SKM-1 (cell line): ENCODE data around the gene DLX3.

Source experiments
- DNase-seq: peaks from one replicate; lab custom pipeline; 2025; ENCODE audit not compliant: unreplicated experiment; lab: John Stamatoyannopoulos, UW

The DLX3 gene

GRCh38 chr17:49959183-49959935 is 35.7 kb downstream of the DLX3 start:
- peak; percentile 42 for DNase-seq

GRCh38 chr17:49958723-49959122 is 36.3 kb downstream of the DLX3 start:
- DNase-seq: no peak

- no peak for DNase-seq
These were observed 37.7 kb downstream of the DLX3 start for GRCh38 chr17:49957350-49957749.

GRCh38 chr17:49956780-49957179 is 38.2 kb downstream of the DLX3 start:
- DNase-seq: no peak

- no peak for DNase-seq
These were observed 39.9 kb downstream of the DLX3 start for GRCh38 chr17:49955157-49955556.

GRCh38 chr17:49952912-49953497 is 42.0 kb downstream of the DLX3 start:
- DNase-seq: no peak

GRCh38 chr17:49952209-49952911 is 42.7 kb downstream of the DLX3 start:
- peak; percentile 42 for DNase-seq

GRCh38 chr17:49951362-49952082 is 43.5 kb downstream of the DLX3 start:
- DNase-seq: no peak

- no peak for DNase-seq
These were observed 45.4 kb downstream of the DLX3 start for GRCh38 chr17:49949634-49950033.

- DNase-seq: no peak
These were observed 48.0 kb downstream of the DLX3 start for GRCh38 chr17:49946964-49947584.

GRCh38 chr17:49946208-49946607 is 48.8 kb downstream of the DLX3 start:
- DNase-seq: no peak

- no peak for DNase-seq
These were observed 50.7 kb downstream of the DLX3 start for GRCh38 chr17:49944273-49944870.

GRCh38 chr17:49942947-49943346 is 52.1 kb downstream of the DLX3 start:
- DNase-seq: no peak

GRCh38 chr17:49941427-49941826 is 53.6 kb downstream of the DLX3 start:
- DNase-seq: no peak
